Measurements from ENCODE around the gene MEGF11.

MEGF11 gene

GRCh38 chr15:66210684-66211083 lies 42.9 kb downstream of the MEGF11 start:
- DNase-seq (ENCODE audit: low read depth): no peak
- H3K4me3 ChIP-seq (ENCODE audit: control insufficient read depth, low read depth, low read length): no peak overlapping the region
- no peak for TF ChIP-seq CTCF (conservative IDR thresholded peaks at IDR 0.05; ENCODE audit: control insufficient read depth, insufficient read depth, low read depth, low read length)

- TF ChIP-seq CTCF (conservative IDR thresholded peaks at IDR 0.05; ENCODE audit: control insufficient read depth, insufficient read depth, low read depth, low read length): no peak
- no peak for DNase-seq (ENCODE audit: low read depth)
- no peak overlapping the region for H3K4me3 ChIP-seq (ENCODE audit: control insufficient read depth, low read depth, low read length)
Measured at GRCh38 chr15:66198757-66199156, 54.8 kb downstream of the MEGF11 start.

- DNase-seq (ENCODE audit: low read depth): peak; percentile 2
- TF ChIP-seq CTCF (conservative IDR thresholded peaks at IDR 0.05; ENCODE audit: control insufficient read depth, insufficient read depth, low read depth, low read length): no peak
- H3K4me3 ChIP-seq (ENCODE audit: control insufficient read depth, low read depth, low read length): no peak overlapping the region
Measured at GRCh38 chr15:66196602-66197001, 56.9 kb downstream of the MEGF11 start.

- no peak for TF ChIP-seq CTCF (conservative IDR thresholded peaks at IDR 0.05; ENCODE audit: control insufficient read depth, insufficient read depth, low read depth, low read length)
- H3K4me3 ChIP-seq (ENCODE audit: control insufficient read depth, low read depth, low read length): no peak overlapping the region
- DNase-seq (ENCODE audit: low read depth): no peak
Measured at GRCh38 chr15:66195621-66196230, 57.8 kb downstream of the MEGF11 start.

GRCh38 chr15:66193066-66193465 lies 60.5 kb downstream of the MEGF11 start:
- H3K4me3 ChIP-seq (ENCODE audit: control insufficient read depth, low read depth, low read length): no peak overlapping the region
- TF ChIP-seq CTCF (conservative IDR thresholded peaks at IDR 0.05; ENCODE audit: control insufficient read depth, insufficient read depth, low read depth, low read length): no peak
- DNase-seq (ENCODE audit: low read depth): peak; percentile 8

- DNase-seq (ENCODE audit: low read depth): no peak
- H3K4me3 ChIP-seq (ENCODE audit: control insufficient read depth, low read depth, low read length): no peak overlapping the region
- TF ChIP-seq CTCF (conservative IDR thresholded peaks at IDR 0.05; ENCODE audit: control insufficient read depth, insufficient read depth, low read depth, low read length): no peak
Measured at GRCh38 chr15:66190746-66191145, 62.8 kb downstream of the MEGF11 start.

GRCh38 chr15:66189291-66189690 lies 64.3 kb downstream of the MEGF11 start:
- no peak overlapping the region for H3K4me3 ChIP-seq (ENCODE audit: control insufficient read depth, low read depth, low read length)
- no peak for DNase-seq (ENCODE audit: low read depth)
- TF ChIP-seq CTCF (conservative IDR thresholded peaks at IDR 0.05; ENCODE audit: control insufficient read depth, insufficient read depth, low read depth, low read length): no peak

Data from fibroblast of mammary gland (primary cell).